Activated CD8-positive, alpha-beta memory T cell treated with anti-CD3 and anti-CD28 coated beads for 36 hours (primary cell): ENCODE results near the gene LYVE1. TPM values are rescaled to one million over a fixed set of nuclear protein-coding genes. Genes with fewer than 3 reads are reported as not detected.

ENCODE experiments used
- CTCF ChIA-PET: fragments of 350-600 bp; sonication (Branson Sonifier 250); formaldehyde crosslinking; loops from one replicate; lab custom pipeline; 2021; ENCODE audit warnings: antibody characterized with exemption; lab: Charles Lee
- POLR2A ChIA-PET: fragments of 350-600 bp; sonication (Branson Sonifier 250); formaldehyde crosslinking; loops from one replicate; lab custom pipeline; 2021; ENCODE audit warnings: antibody characterized with exemption; lab: Charles Lee
- total RNA-seq, 2 experiments: library from RNA; stranded (reverse); gene quantifications; one replicate each; pipeline ENCODE4 v1.2.3, GENCODE V29; 2021

The LYVE1 gene
- total RNA-seq, 2 experiments from 2014 or later: not detected

- ChIA-PET CTCF (no interaction called here), POLR2A (no interaction called here)
Measured at GRCh38 chr11:10564696-10565318, 3.7 kb downstream of the LYVE1 start.

- CTCF ChIA-PET: no interaction called here
Measured at GRCh38 chr11:10564030-10564429, 4.4 kb downstream of the LYVE1 start.

DNA sequence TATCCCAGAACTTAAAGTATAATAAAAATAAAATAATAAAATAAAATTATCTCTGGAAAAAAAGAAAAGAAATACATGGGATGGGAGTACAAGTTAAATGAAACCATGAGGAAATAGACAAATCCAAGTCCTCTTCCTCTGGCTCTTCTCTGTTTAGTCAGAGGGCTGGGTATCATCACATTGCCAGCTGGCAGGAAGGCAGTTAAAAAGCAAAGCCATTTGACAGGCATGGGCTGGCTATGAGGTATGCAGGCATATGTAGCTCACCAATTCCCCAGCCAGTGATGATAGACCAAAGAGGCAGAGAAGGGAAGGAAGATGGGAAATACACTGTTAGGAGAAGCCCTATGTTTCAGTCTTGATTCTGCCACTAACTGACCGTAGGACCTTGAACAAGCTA, 6.5 kb downstream of the LYVE1 start:
- POLR2A ChIA-PET: no interaction called here
- CTCF ChIA-PET: no interaction called here

More at GRCh38 chr11:10564030-10564429, 4.4 kb downstream of the LYVE1 start:
- POLR2A ChIA-PET: no interaction called here

GRCh38 chr11:10561043-10561818, 7.2 kb downstream of the LYVE1 start:
- ChIA-PET POLR2A (no interaction called here), CTCF (interaction anchor here (0.6 kb wide), 1 partner anchor 179 kb away, joined by 3 read pairs; no protein-coding TSS in a partner anchor)

GRCh38 chr11:10558288-10558687, 10.2 kb downstream of the LYVE1 start:
- ChIA-PET CTCF (no interaction called here), POLR2A (no interaction called here)

DNA sequence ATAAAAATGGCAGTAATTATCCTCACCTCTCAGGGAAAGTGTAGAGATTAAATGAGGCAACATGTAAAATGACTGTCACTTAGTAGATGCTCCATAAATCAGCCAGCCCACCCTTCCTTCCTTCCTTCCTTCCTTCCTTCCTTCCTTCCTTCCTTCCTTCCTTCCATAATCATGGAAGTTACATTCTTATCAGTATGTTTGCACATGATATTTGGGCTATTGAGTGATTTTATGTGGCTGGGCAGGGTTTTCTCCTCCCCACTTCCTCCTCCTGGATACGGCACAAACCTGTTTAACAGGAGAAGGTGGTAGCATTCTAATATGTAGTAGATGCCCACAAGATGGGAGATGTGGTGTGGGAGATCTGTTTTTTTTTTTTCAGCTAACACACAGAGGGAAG, 11.9 kb downstream of the LYVE1 start:
- CTCF ChIA-PET: interaction anchor here (1.0 kb wide), 1 partner anchor 16 kb away, joined by 3 read pairs; the partner anchor contains the start of gene RNF141
- POLR2A ChIA-PET: no interaction called here

DNA sequence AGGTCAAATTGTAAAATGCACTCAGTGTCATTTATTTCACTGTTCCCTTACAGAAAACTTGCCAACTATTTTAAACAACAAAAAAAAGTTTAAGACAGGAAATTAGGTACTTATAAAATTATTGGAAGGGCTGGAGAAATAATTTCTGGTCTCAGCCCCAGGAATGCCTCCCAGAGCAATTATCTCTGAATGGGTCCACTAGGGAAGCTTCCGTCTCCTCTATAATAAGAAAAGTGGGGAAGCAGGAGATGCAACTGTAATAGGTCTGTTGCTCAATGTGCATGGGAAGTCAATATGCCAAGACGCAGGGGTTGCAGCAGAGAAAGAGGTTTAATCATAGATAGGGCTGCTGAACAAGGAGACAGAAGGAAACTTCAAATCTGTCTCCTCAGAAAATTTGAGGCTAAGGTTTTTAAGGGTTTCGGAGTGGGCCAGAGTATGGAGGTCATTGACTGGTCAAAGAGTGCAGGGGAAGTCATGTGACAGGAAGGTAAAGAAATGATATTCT, 16.6 kb downstream of the LYVE1 start:
- CTCF ChIA-PET: no interaction called here
- POLR2A ChIA-PET: no interaction called here

- ChIA-PET CTCF (no interaction called here), POLR2A (no interaction called here)
Measured at GRCh38 chr11:10551290-10551592, 17.2 kb downstream of the LYVE1 start.

GRCh38 chr11:10550503-10551289, 17.8 kb downstream of the LYVE1 start:
- ChIA-PET CTCF (no interaction called here), POLR2A (no interaction called here)

GRCh38 chr11:10544491-10545465, 23.7 kb downstream of the LYVE1 start:
- ChIA-PET POLR2A (no interaction called here), CTCF (no interaction called here)

GRCh38 chr11:10543782-10544181, 24.7 kb downstream of the LYVE1 start:
- CTCF ChIA-PET: no interaction called here
- POLR2A ChIA-PET: no interaction called here

GRCh38 chr11:10542776-10543175, 25.7 kb downstream of the LYVE1 start:
- CTCF ChIA-PET: interaction anchor here (0.7 kb wide), 1 partner anchor 612 kb away, joined by 4 read pairs; no protein-coding TSS in a partner anchor
- POLR2A ChIA-PET: no interaction called here

- POLR2A ChIA-PET: interaction anchor here (1.1 to 1.9 kb wide), 6 partner anchors 82 to 268 kb away, joined by 3 to 8 read pairs (median 6); partner anchors contain the start of genes CTR9 and EIF4G2
- CTCF ChIA-PET: interaction anchor here (0.9 to 2.0 kb wide), 13 partner anchors 10 to 191 kb away, joined by 3 to 11 read pairs (median 3); partner anchors contain the start of gene AMPD3
Measured at GRCh38 chr11:10541561-10541930, 26.9 kb downstream of the LYVE1 start.

GRCh38 chr11:10540915-10541560, 27.4 kb downstream of the LYVE1 start, which contains the start of gene RNF141:
Gene RNF141 (minus strand): TSS chr11:10541187. CDS start chr11:10534158, 7,029 bp downstream.
- CTCF ChIA-PET: interaction anchor here (0.6 to 2.0 kb wide), 25 partner anchors 9 to 288 kb away, joined by 3 to 11 read pairs (median 3); partner anchors contain the start of gene AMPD3
- POLR2A ChIA-PET: interaction anchor here (1.1 to 1.9 kb wide), 6 partner anchors 82 to 268 kb away, joined by 3 to 8 read pairs (median 6); partner anchors contain the start of genes CTR9 and EIF4G2

DNA sequence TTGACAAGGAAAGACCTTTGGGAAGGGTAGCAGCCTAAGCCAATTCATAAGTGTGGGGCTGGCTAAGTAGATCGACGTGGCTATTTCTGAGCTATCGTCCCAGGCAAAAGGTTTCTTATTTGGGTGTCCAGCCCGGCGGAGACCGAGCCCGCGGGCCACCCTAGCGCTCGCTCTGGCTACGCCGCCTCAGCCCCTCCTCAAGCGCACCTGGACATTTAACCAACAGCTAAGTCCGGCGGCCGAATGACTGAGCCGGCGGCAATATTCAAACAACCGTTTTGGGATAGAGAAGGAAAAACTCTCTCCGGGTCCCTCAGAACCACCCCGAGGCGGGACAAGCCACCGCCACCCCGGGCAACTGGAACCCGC, 27.9 kb downstream of the LYVE1 start:
- ChIA-PET CTCF (interaction anchor here (0.6 to 2.0 kb wide), 24 partner anchors 8 to 287 kb away, joined by 3 to 11 read pairs (median 4); partner anchors contain the start of gene AMPD3), POLR2A (interaction anchor here (1.1 to 1.9 kb wide), 6 partner anchors 81 to 269 kb away, joined by 3 to 8 read pairs (median 6); partner anchors contain the start of genes CTR9 and EIF4G2)

GRCh38 chr11:10539339-10539738, 29.1 kb downstream of the LYVE1 start:
- CTCF ChIA-PET: interaction anchor here (1.8 kb wide), 1 partner anchor 197 kb away, joined by 5 read pairs; no protein-coding TSS in a partner anchor
- POLR2A ChIA-PET: no interaction called here

DNA sequence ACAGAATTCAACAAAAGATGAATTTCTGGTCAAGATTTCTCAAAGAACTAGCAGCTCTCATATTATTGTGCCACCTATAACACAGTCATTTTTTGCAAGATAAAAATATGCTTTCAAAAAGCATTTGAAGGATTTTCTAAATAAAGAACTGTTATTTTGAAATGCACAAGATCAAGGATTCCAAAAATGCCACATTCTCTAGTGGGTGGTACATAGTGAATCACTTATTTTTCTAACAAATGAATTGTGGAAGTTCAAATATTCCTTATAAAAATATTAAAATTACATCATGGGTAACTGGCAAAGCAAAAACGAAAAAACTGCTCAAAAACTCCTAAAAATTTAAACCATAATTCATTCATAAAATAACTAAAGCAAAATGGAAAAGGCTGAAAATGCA, 29.5 kb downstream of the LYVE1 start:
- ChIA-PET CTCF (no interaction called here), POLR2A (no interaction called here)

GRCh38 chr11:10537600-10537999, 30.9 kb downstream of the LYVE1 start:
- CTCF ChIA-PET: no interaction called here
- POLR2A ChIA-PET: no interaction called here
